ENCODE results near the gene NTRK3. TPM values are rescaled to one million over a fixed set of nuclear protein-coding genes. Genes with fewer than 3 reads are reported as not detected.
"Not testable (repeated sequence)": the region's sequence is repeated elsewhere in the genome, so short reads cannot be mapped to it uniquely, and the experiment has no call there.

Gene NTRK3
- total and polyA plus RNA-seq, 2 of the 8 experiments (the other 6 are each of a cell fraction or from before 2014, with no cell fraction given), result 4.5 to 6.8 TPM

DNA sequence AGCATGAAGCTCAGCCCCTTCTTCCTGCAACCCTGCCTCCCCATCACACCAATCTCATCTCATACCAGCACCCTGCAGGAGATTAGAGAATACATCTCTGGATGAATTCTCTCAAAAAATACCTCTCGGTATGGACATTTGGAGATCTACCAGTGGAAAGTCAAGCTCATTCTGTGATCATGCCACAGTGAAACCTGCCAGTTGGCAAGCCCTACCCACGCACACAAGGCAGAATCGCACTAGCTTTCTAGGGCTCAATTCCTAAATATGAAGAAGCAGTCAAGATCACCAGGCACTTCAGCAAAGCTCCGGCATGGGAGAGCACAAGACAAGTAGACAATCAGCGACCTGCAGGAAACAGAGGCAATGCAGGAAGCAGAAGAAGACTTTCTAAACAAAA is 221.2 kb downstream of the NTRK3 start (continued):
- TF ChIP-seq MAFK (IDR thresholded peaks at IDR 0.05; ENCODE audit: low read depth, low read length) (no peak), KDM1A (IDR thresholded peaks at IDR 0.05; ENCODE audit: borderline replicate concordance, low read length) (no peak), CTBP2 (IDR thresholded peaks at IDR 0.05; ENCODE audit: borderline replicate concordance, insufficient read depth, insufficient read length, low read length) (no peak)

DNA sequence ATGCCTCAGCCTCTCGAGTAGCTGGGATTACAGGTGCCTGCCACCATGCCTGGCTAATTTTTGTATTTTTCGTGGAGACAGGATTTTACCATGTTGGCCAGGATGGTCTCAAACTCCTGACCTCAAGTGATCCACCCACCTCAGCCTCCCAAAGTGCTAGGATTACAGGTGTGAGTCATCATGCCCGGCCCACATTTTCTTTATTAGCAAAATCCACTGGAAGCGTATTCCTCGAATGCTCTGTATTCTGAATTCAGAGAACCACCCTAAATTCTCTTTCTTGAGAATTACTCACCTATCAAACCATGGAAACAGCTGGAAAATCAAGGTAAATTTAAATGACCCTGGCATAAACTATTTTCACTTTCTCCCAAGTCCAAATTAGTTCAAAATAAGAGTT is 223.1 kb downstream of the NTRK3 start:
- H3K14ac ChIP-seq (ENCODE audit: insufficient read length); H4K5ac ChIP-seq (ENCODE audit: insufficient read length, low read depth, low read length); H2BK120ac ChIP-seq (replicated peaks; ENCODE audit: low read depth, low read length); H3K18ac ChIP-seq (ENCODE audit: extremely low read depth, low read length); H3K9ac ChIP-seq (replicated peaks in 1 of 4; ENCODE audit: extremely low read depth in 1 of 4, low read depth in 3 of 4, low read length in 3 of 4); H2BK15ac ChIP-seq (ENCODE audit: low read length); POLR2A ChIA-PET (ENCODE audit: partially characterized antibody); H3K23me2 ChIP-seq (ENCODE audit: low read depth, low read length); H3K79me2 ChIP-seq (ENCODE audit: control insufficient read depth in 1 of 2, insufficient read depth in 2 of 2, low read length in 2 of 2); H3K36me3 ChIP-seq (ENCODE audit: control insufficient read depth in 2 of 4, insufficient read depth in 4 of 4, low read length in 3 of 4); H2BK20ac ChIP-seq (ENCODE audit: low read length); H3K4me3 ChIP-seq (ENCODE audit: extremely low read depth in 1 of 4, insufficient read depth in 2 of 4, low read depth in 3 of 4, low read length in 4 of 4); H4K8ac ChIP-seq (ENCODE audit: extremely low read depth, insufficient read depth, low read length); H4K91ac ChIP-seq (replicated peaks; ENCODE audit: insufficient read length, low read length); H3K27me3 ChIP-seq (replicated peaks in 1 of 4; ENCODE audit: control insufficient read depth in 3 of 4, extremely low read depth in 1 of 4, insufficient read depth in 3 of 4, low read length in 3 of 4); H4K20me1 ChIP-seq (replicated peaks in 1 of 2; ENCODE audit: control insufficient read depth in 1 of 2, insufficient read depth in 2 of 2, low read length in 2 of 2); H3K23ac ChIP-seq (ENCODE audit: insufficient read length); H3K79me1 ChIP-seq (ENCODE audit: low read depth, low read length); H3K4me2 ChIP-seq (ENCODE audit: insufficient read depth in 1 of 2, low read depth in 2 of 2, low read length in 2 of 2); H3K56ac ChIP-seq (replicated peaks; ENCODE audit: insufficient read length, low read depth, low read length); H2BK12ac ChIP-seq (ENCODE audit: low read depth, low read length); H3K4ac ChIP-seq (replicated peaks; ENCODE audit: insufficient read length, low read depth, low read length); DNase-seq (ENCODE audit: low read depth in 1 of 2, low spot score in 2 of 2); H3K9me3 ChIP-seq (ENCODE audit: insufficient read depth in 2 of 2, low read depth in 1 of 2, low read length in 1 of 2); H3K27ac ChIP-seq (ENCODE audit: low read depth, low read length); H2AFZ ChIP-seq (ENCODE audit: low read length); H2AK5ac ChIP-seq (ENCODE audit: low read depth, low read length); FAIRE-seq; H2BK5ac ChIP-seq (ENCODE audit: low read depth, low read length): not testable (repeated sequence)
- CTCF ChIA-PET (ENCODE audit: partially characterized antibody), result interaction anchor here (1.9 kb wide), 1 partner anchor 212 kb away, joined by 5 read pairs; no protein-coding TSS in a partner anchor
- H3K4me1 ChIP-seq (replicated peaks in 1 of 4; ENCODE audit: control insufficient read depth in 3 of 4, insufficient read depth in 4 of 4, low read length in 3 of 4), result peaks cover 10 to 22% (median 14%) of the 10 kb centered on the region in 4 experiments
- WGBS, 2 experiments (ENCODE audit: extremely low coverage in 1 of 2, insufficient coverage in 1 of 2, insufficient read length in 1 of 2, insufficient replicate concordance in 2 of 2, low coverage in 1 of 2, low lambda C conversion rate in 2 of 2, missing lambda C conversion rate in 1 of 2), result 93% methylated on average over 5 of the region's 5 CpGs; no CpG with 5 or more reads in 1 of the 2 experiments
